GM21360 (cell line): ENCODE data around the gene CD248.

ENCODE experiments used
- ATAC-seq: cut with Tn5 transposase; IDR thresholded peaks from one replicate; pipeline ENCODE4 v1.9.1; 2021; ENCODE audit warnings: mild to moderate bottlenecking, moderate library complexity; ENCODE audit not compliant: unreplicated experiment

CD248 gene

DNA sequence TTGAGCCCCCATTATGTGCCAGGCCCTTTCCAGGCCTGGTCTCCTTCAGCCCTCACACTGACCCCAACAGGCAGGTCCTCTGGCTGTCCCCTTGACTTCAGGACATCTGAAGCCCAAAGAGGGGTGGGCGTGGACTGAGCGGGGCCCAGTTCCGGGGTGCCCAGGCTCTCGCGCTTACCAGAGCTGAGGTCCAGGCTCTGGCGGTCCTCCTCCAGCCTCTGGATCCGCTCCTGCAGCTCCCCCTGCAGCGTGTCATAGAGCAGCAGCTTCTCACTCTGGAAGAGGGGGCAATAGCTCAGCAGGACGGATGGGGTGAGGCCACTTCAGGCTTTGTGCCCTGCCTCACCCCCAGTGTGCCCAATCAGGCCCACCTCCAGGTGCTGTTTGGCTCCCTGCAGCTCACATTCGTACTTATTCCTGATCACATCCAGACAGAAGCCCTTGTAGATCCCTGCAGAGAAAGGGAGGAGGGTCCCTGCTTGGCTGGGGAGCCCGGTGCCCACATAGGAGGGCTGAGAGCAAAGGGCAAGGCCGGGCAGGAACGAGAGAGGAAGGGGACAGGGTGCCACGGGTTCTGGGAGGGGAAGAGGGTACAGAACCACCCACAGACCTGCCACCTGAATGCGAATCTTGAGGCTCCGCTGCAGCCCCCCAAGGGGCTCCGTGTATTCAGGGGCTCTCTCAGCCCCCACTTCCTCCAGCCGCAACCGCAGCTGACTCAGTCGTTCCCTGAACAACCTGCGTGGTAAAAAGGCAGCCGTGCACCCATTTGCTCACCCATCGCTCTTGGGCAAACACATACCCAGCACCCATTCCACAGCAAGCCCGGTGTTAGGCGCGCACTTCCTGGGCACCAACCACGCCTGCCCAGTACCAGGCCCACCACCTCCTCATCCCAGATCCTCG, 24.0 kb upstream of the CD248 start:
- no peak for ATAC-seq

DNA sequence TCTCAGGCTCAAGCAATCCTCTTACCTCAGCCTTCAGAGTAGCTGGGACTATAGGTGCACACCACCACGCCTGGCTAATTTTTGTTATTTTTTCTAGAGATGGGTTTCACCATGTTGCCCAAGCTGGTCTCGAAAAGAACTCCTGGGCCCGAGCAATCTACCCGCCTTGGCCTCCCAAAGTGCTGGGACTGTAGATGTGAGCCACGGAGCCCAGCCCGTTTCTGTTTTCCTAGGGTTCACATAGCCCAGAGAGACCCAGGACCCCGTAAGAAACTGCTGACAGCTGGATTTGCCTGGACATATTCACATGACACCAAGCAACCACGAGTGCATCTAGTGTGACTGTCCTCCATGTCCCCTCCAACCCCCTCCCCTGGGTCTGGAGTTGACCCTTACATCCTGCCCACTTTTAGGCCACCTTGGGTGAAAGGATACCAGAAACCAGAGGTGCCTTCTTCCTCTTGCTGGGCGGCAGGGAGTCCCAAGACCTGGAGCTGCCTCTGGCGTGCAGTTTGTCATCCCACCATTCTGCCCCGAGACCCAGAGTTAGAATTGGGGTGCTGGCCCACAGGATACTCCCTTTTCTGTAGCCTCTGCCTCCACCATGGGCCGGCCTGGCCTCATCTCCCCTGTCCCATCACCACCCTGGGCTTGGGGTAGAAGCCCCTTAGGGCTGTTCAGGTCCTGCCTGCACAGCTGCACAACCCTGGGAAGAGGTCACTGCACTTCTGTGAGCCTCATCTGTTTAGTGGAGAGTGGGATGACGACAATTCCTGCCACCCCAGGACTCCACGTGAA, 23.0 kb upstream of the CD248 start:
- ATAC-seq = no peak

DNA sequence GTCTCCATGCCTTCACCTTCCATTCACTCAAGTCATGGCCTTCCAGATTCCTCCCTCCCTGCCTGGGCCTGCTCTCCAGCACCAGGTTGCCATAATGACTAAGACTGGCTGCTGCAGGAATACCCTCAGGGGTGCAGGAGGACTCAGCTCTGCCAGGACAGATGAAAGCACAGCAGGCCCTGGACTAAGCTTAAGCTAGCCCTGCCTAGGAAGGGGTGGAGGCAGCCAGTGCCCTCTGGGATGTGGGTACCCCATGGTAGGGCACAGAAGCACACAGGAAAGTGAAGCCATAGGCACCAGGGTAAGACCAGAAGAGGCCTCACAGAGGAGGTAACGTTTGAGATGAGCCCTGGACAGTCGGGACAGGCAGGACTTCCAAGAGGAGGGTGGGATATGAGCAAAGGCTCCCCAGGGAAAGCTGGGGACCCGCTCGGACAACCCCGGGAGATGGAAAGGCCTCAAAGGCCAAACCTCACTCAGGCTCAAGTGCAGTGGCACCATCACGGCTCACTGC, 22.4 kb upstream of the CD248 start:
- no peak for ATAC-seq

DNA sequence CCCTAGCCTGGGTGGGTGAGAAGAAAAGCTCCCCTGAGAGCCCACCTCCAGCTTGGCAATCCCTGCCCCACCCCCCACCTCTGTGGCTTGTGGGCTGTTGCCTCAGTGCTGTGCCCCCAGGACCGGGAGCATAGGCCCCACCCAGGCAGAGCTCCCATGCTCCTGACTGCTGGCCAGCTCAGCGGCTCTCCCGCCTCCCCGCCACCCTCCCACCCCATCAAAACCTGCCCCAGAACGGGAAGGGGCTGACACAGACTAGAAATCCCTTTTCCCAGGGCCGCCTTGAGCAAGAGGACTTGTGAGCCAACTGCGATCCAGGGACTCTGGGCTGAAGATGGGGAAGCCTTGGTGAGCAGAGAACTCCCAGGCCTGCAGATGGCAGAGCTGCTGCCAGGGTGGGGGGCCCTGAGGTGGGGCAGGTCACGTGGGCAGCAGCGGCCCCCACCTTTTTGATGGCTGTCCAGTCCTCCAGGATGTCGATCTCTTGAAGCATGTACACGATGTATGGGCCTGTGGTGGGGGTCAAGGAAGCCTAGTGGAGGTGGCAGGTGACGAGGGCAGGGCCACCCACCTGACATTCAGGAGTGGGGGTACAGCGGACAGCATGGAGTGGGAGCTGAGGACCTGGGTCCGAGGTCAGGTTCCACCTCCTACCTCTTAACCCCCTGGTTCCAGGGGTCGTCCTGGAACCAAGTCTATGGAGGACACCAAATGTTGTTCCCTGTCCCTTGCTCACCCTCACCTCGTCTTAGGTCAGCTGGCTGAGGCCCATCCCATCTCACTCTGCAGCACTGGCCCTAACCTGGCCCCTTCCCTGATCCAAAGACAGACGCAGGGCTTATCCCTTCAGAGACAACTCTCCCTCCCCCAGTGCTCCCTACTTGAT, 21.7 kb upstream of the CD248 start:
- ATAC-seq = no peak

DNA sequence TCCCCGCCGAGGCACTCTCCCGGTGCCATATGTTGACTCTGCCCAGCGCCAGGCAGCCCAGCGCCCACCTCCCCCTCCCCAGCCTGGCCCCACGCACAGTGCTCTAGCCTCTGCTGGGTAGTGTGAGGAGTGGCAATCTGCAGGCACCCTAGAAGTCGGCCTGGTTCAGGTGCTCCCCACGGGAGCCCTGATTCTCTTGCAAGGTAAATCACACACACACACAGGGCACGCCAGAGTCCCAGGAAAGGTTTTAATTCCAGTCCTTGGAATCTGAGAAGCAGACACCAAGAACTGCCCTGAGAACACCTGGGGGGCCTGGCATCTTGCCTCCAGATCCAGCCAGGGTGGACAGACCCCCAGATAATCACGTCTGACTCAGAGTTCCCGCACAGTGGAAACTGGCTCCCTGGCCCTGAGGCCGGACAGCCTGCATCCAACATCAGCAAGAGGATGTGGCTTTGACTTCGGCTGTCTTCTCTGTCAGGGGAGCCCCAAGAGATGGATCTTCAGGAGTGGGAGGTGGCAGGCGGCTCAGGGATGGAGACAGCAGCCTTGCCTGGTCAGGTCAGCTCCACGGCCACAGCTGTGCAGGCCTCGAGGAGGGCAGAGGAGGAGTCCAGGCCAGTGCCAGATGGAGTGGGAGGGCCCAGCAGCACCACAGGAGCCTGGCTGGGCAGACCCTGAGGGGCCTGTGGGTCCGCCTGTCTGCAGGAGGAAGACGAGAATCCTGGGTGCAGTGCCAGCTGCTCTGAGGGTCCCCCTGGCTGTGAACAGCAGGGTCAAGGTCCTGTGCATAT, 20.5 kb upstream of the CD248 start:
- ATAC-seq = no peak

DNA sequence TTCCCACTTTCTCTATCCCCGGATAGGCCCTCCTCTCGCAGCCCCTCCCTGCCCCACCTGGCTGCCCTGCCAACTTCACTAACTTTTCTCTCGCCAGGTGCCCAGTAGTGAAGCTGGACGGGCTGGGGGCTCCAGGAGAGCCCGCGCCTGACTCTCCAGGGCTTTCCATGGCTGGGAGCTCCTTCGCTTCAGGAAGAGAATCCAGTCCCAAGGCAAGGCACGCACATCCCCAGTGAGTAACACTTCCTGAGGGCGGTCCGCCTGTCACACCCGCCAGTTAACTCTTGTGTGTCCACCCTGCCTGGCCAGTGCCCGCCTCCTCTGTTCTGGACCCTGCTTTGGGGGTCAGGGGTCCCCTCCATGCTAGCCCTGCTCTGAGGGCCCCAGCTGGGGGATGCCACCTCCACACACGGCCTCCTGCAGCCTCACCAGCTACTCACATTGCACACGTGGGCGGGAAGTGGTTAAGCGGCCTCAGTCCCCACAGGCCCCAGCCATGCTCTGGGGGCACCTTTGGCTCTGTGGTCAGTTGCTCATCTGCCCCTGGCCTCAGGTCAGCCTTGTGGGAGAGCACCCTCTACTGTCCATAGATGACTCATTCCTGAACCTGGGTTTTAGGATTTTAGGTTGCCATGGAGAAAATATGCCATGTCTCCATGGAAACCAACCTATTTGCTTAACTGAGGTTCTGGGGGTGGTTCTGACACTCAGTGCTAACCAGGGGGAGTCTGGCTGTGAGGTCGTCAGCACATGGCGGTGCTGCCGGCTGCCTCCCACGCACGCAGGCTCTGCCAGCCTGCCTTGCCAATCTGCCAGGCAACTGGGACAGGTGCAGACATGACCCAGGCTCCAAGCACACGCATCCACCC, 19.6 kb upstream of the CD248 start, which contains the start of gene RIN1:
RIN1 (minus strand) TSS at position 201 of the 869 bp plus-strand sequence; CDS start at position 169, 32 bp downstream.
- ATAC-seq = no peak

DNA sequence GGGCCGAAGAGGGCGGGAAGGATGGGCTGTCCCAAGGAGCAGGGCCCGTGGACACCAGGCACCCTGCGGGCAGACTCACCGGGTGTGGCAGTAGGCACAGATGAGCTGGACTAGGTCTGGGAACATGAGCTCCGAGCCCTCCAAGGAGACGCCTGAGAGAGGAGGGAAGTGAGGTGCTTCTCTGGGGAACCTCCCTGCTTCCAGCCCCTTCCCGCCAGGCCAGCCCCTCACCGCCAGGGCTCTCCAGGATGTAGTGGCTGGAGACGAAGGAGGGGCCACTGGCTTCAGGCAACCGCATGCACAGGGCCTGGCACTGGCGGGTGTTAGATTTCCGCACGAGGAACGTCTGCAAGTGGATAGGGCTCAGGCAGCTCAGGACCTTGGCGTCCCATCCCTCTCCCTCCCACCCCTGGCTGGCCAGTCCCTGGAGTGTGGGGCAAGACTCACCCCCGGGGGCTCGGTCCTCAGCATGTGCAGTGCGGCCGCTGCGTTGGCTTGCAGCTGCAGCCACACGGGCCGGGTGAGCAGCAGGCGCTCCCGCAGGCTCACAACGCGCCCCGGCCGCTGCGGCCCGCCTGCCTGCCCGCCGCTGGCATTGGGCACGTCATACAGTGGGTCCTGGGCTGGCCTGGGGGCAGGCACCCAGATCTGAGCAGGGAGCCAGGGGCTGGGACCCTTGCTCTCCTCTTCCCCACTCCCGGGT, 18.8 kb upstream of the CD248 start:
- no peak for ATAC-seq

DNA sequence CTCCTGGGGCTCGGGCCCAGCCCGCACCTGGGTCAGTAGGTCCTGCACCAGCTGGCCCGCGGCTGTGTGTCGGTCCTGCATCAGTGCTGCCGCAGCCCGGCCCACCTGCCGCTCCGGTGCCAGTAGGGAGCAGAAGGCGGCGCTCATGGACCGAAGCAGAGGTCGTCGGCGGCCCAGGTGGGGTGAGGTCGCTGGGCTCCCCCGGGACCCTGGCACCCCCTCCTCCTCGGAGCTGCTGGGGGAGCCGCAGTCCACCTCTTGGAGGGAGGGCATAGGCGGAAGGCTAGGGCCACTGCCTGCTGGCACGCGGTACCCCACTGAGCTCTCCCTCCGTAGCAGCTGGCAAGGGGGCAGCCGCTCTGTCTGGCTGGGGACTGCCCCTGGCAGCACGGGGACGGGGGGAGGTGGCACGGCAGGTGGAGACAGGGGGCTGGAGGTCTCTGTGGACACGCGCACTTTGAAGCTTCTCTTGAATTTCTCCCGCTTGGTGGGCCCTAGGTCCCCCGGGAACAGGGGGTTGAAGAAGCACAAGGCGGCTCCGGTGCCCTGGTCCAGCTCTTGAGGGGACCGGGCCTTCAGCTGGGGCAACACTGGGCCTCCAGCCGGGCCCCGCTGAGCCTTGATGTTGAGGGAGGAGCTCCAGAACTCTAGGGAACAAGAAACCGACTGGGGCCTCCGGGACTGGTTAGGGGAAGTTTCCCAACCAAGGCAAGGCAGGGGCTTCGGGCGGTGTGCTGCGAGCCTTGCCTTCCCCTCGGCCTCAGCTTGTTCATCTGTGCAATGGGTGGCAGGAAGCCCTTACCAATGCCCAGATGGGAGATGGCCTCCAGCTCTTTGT, 18.0 kb upstream of the CD248 start:
- no peak for ATAC-seq

DNA sequence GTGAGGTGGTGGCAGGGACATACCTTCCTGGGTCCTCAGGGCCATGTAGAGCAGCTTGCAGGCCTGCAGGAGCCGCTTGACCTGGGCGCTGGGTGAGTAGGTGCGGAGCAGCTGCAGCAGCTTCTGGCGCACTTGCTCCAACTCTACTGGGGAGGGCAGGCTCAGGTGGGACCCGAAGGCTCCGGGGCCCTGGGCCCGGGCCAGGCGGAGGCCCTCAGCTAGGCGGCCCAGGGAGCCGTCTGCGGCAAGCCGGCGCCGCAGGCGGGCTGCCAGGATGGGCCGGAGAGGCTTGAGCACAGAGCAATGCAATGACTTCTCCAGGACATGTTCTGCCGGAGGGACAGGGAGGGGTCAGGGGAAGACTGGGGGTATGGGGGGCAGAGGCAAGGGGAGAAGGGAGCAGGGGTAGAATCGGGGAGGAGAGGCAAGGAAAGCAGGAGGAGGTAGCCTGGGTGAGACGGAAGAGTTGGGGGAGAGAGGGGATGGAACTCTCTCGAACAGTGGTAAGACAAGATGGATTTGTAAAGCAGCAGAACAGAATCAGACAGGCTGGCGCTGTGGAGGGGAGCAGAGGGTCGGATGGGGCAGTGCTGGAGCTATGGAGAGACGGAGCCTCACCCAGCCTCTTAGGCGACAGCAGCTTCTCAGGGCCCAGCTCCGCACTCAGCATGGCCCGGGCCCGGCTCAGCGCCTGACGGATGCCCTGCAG, 17.2 kb upstream of the CD248 start:
- no peak for ATAC-seq

DNA sequence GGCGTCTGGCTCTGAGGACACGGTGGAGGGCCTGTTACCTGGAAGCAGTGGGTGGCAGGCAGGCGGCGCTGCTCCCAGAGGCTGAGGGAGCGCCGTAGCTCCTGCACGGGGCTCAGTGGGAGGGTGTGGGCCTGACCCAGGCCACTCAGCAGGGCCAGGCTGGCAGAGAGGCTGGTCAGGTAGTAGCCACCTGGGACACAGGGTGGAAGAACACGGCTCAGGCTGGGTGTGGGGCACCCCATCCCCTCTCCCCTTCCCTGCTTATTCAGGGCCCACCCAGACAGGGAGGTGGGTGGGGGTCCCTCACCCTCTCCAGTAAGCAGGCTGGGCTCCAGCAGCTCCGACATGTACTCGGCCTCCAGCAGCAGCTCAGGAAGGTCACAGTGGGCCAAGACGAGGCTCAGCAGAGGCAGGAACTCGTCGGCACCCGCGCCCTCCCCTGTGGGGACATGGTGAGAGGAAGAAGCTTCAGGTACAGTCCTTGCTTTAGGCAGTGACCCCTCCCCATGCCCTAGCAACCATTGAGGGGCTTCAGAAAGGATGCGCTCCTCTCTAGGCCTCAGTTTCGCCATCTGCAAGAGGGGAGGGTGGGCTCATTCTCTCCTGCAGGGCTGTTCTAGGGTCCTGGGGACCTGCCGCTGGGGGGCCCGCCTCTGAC, 16.5 kb upstream of the CD248 start:
- no peak for ATAC-seq

DNA sequence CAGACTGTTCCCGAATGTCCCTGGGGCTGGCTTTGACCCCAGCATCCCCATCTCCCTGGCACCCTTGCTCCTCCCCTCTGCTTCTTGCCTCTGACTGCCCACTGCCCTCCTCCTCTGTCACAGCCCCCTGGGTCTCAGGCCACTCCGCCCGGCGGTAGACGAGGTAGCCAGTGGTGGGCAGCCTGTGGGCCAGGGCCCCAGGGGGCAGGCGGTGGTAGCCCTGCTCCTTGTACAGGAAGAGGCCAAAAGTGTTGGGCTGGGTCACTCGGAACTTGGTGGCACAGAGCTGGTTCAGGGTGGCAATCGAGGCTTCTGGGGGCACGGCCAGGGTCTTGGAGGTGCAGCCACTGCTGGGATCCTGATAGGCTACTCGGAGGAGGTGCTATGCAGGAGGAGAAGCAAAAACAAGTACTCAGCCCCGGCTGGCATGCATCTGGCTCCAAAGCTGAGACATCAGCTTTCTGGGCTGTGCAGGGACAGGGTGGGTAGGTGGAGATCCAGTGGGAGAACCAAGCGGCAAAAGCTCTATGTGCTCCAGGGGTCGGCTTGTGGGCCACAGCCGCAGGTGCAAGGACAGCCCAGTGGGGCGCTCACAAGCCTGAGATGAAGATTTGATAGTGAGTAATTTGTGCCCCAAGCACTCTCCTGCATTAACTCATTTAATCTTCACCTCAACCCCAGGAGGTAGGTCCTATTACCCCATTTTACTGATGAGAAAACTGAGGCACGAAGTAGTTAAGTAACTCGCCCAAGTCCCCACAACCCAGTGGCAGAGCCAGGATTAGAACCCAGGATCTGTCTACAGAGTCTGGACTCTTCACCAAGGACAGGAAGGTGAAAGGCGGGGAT, 15.8 kb upstream of the CD248 start:
- ATAC-seq = no peak

DNA sequence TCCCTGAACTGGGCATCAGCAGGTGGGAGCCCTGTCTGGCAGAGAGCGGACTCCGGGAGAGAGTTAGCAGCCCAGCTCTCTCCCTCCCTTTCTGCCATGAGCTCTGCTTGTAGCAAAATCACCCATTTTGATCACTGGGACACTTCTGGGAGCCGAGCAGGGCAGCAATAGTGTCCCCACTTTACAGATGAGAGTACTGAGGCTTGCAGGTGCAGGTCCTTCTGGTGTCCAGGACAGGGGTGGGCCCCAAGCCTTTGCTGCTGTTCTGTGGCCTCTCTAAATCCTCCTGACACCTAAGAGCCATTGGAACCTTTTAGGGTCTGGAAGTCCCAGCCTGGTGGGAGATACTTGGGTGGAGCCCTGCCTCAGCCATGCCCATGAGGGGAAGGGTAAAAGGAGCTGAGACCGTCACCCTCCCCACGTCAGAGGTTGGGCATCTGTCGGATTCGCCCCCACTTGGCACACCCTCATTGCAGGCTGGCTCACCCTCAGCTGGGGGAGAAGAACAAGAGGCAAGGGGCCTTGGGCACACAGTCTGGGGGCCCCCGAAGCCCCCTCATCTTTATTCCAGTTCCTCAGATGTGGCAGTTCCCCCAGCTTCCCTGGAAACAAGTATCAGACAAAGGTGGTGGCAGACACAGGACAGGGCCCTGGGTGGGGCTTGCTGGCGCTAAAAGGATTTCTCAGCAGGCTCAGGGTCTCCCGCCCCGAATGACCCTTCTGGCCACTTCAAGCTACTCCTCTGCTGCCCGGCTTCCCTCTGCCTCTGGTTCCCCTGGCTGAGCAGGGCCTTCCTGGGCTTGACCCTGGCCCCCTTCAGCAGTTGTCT, 14.9 kb upstream of the CD248 start:
- ATAC-seq = no peak

DNA sequence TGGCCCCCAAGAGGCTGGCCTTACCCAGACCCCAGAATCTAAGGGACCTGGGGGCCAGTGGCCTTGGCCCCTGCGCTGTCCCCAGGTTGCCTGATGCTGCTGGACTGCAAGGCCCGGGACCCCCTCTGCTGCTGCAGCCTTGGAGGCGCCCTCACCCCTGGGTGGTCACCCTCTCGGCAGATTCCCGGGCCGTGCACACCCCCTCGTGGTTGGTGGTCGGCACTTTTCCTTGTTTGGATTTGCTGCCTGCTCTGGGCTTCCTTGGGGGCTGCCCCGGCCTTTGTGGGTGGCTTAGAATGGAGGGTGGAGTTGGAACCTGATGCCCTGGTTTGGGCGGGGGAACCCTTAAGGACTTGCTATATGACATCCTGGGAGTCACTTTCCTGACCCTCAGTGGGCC, 14.1 kb upstream of the CD248 start:
- ATAC-seq = no peak

DNA sequence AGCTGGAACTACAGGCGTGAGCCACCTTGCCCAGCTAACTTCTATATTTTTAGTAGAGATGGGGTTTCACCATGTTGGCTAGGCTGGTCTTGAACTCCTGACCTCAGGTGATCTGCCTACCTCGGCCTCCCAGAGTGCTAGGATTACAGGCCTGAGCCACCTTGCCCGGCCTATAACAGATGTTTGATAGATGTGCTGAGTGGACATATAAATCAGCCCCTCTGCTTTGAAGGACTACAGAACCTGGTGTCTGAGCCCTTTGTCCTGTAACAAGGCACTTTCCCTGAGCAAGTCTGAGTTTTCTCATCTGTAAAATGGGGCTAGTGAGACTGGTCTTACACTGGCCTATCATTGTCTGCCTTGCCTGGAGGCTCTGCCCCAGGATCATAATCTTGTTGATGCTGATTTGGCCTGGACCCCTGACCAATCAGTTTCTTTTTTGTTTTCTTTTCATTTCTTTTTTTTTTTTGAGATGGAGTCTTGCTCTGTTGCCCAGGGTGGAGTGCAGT, 12.4 kb upstream of the CD248 start:
- ATAC-seq = no peak
